ENCODE measurements around the gene KRT35. TPM values are rescaled to one million over a fixed set of nuclear protein-coding genes. Genes with fewer than 3 reads are reported as not detected.
A peak's percentile ranks its signal among the peaks of the same experiment; 100 is the strongest.

Gene KRT35
- total and polyA plus RNA-seq, 2 of the 13 experiments (the other 11 are each of a cell fraction or from before 2014, with no cell fraction given): not detected

DNA sequence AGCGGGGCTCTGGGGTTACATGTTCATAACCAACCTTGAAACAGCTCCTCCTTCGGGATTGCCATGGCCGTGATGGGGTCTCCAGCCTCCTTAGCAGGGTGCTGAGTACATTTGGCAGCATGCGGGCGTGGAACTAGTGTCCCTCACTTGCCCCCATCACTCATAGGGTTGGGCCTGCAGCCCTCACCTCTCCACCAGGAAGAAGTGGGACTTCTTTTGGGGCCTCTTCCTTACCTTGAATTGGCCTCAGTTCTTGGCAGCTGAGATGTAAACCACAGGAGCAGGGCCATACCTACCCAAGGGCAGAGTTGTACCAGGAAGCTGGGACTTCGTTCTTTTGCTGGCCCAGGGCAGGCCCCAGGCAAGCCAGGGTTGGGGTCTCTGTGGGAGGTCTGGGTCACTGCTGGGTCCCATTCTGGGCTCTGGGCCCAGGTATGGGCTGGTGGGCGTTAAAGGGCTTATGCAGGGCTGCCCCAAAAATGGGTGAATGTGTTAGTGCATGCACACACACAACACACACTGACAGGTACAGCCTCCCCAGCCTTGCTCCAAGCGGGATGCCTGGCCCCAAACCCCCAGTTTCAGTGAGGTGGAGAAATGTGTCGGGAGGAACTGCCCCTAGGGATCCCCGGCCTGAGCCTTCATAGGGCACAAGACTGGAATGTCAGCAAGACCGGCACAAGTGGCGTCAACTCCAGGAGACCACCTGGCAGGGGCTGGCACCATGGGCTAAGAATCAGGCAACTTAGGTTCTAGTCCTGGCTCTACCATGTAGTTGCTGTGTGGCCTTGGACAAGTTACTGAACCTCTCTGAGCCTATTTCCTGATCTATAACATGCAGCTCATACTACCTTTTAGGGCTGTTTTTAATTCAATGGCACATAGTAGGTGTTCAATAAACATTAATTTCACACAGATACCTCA is 41.6 kb upstream of the KRT35 start (continued):
- TF ChIP-seq, protein P1, sequence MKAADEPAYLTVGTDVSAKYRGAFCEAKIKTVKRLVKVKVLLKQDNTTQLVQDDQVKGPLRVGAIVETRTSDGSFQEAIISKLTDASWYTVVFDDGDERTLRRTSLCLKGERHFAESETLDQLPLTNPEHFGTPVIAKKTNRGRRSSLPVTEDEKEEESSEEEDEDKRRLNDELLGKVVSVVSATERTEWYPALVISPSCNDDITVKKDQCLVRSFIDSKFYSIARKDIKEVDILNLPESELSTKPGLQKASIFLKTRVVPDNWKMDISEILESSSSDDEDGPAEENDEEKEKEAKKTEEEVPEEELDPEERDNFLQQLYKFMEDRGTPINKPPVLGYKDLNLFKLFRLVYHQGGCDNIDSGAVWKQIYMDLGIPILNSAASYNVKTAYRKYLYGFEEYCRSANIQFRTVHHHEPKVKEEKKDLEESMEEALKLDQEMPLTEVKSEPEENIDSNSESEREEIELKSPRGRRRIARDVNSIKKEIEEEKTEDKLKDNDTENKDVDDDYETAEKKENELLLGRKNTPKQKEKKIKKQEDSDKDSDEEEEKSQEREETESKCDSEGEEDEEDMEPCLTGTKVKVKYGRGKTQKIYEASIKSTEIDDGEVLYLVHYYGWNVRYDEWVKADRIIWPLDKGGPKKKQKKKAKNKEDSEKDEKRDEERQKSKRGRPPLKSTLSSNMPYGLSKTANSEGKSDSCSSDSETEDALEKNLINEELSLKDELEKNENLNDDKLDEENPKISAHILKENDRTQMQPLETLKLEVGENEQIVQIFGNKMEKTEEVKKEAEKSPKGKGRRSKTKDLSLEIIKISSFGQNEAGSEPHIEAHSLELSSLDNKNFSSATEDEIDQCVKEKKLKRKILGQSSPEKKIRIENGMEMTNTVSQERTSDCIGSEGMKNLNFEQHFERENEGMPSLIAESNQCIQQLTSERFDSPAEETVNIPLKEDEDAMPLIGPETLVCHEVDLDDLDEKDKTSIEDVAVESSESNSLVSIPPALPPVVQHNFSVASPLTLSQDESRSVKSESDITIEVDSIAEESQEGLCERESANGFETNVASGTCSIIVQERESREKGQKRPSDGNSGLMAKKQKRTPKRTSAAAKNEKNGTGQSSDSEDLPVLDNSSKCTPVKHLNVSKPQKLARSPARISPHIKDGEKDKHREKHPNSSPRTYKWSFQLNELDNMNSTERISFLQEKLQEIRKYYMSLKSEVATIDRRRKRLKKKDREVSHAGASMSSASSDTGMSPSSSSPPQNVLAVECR (CRISPR knock-in tag; IDR thresholded peaks at IDR 0.05; ENCODE audit: borderline replicate concordance): no peak
- TF ChIP-seq ZKSCAN1 (IDR thresholded peaks at IDR 0.05; ENCODE audit: low read length) (peak; percentile 29; the same call in 1 of the 2 replicates), ZNF354B (CRISPR knock-in tag; IDR thresholded peaks at IDR 0.05) (no peak), ZNF556 (CRISPR knock-in tag; IDR thresholded peaks at IDR 0.05; ENCODE audit: borderline replicate concordance) (no peak), ZC3H13 (CRISPR knock-in tag; IDR thresholded peaks at IDR 0.05) (no peak), TBL1XR1 (IDR thresholded peaks at IDR 0.05; ENCODE audit: borderline replicate concordance, low read length, partially characterized antibody) (no peak), NR2C2 (CRISPR knock-in tag; IDR thresholded peaks at IDR 0.05; ENCODE audit: borderline replicate concordance) (no peak), ZNF678 (CRISPR knock-in tag; IDR thresholded peaks at IDR 0.05) (no peak), ZSCAN25 (CRISPR knock-in tag; IDR thresholded peaks at IDR 0.05) (no peak), AKAP8 (CRISPR knock-in tag; IDR thresholded peaks at IDR 0.05) (0 out of 2 replicates have a peak, but pooled peaks have one; percentile 30), KDM6A (CRISPR knock-in tag; IDR thresholded peaks at IDR 0.05; ENCODE audit: low read depth) (no peak), EP300 (IDR thresholded peaks at IDR 0.05; ENCODE audit: low read depth in 2 of 2, low read length in 2 of 2) (no peak), EP300 (CRISPR knock-in tag; IDR thresholded peaks at IDR 0.05; ENCODE audit: borderline replicate concordance) (0 out of 2 replicates have a peak, but pooled peaks have one; percentile 8)
- TF ChIP-seq, protein P2, sequence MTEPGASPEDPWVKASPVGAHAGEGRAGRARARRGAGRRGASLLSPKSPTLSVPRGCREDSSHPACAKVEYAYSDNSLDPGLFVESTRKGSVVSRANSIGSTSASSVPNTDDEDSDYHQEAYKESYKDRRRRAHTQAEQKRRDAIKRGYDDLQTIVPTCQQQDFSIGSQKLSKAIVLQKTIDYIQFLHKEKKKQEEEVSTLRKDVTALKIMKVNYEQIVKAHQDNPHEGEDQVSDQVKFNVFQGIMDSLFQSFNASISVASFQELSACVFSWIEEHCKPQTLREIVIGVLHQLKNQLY (CRISPR knock-in tag; IDR thresholded peaks at IDR 0.05): no peak
- TF ChIP-seq, protein P3, sequence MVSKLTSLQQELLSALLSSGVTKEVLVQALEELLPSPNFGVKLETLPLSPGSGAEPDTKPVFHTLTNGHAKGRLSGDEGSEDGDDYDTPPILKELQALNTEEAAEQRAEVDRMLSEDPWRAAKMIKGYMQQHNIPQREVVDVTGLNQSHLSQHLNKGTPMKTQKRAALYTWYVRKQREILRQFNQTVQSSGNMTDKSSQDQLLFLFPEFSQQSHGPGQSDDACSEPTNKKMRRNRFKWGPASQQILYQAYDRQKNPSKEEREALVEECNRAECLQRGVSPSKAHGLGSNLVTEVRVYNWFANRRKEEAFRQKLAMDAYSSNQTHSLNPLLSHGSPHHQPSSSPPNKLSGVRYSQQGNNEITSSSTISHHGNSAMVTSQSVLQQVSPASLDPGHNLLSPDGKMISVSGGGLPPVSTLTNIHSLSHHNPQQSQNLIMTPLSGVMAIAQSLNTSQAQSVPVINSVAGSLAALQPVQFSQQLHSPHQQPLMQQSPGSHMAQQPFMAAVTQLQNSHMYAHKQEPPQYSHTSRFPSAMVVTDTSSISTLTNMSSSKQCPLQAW (CRISPR knock-in tag; IDR thresholded peaks at IDR 0.05): no peak
- TF ChIP-seq, protein P4, sequence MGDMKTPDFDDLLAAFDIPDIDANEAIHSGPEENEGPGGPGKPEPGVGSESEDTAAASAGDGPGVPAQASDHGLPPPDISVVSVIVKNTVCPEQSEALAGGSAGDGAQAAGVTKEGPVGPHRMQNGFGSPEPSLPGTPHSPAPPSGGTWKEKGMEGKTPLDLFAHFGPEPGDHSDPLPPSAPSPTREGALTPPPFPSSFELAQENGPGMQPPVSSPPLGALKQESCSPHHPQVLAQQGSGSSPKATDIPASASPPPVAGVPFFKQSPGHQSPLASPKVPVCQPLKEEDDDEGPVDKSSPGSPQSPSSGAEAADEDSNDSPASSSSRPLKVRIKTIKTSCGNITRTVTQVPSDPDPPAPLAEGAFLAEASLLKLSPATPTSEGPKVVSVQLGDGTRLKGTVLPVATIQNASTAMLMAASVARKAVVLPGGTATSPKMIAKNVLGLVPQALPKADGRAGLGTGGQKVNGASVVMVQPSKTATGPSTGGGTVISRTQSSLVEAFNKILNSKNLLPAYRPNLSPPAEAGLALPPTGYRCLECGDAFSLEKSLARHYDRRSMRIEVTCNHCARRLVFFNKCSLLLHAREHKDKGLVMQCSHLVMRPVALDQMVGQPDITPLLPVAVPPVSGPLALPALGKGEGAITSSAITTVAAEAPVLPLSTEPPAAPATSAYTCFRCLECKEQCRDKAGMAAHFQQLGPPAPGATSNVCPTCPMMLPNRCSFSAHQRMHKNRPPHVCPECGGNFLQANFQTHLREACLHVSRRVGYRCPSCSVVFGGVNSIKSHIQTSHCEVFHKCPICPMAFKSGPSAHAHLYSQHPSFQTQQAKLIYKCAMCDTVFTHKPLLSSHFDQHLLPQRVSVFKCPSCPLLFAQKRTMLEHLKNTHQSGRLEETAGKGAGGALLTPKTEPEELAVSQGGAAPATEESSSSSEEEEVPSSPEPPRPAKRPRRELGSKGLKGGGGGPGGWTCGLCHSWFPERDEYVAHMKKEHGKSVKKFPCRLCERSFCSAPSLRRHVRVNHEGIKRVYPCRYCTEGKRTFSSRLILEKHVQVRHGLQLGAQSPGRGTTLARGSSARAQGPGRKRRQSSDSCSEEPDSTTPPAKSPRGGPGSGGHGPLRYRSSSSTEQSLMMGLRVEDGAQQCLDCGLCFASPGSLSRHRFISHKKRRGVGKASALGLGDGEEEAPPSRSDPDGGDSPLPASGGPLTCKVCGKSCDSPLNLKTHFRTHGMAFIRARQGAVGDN (CRISPR knock-in tag; IDR thresholded peaks at IDR 0.05): peak; percentile 19; the same call in 1 of the 2 replicates
